MCF 10A (cell line): ENCODE measurements around the gene MRPL52. TPM values are rescaled to one million over a fixed set of nuclear protein-coding genes. Genes with fewer than 3 reads are reported as not detected.
A peak's percentile ranks its signal among the peaks of the same experiment; 100 is the strongest.

Experiments
- BruUV-seq: library from RNA; stranded (reverse); fragments of 400-500 nt; replicated peaks from 2 replicates; lab custom pipeline; 2021; lab: Mats Ljungman, UMichigan
- CTCF ChIA-PET: fragments of 300-600 bp; sonication (Branson Sonifier 250); formaldehyde crosslinking; extraction: SDS; loops from one replicate; lab custom pipeline; 2021; ENCODE audit warnings: antibody characterized with exemption, inconsistent platforms; lab: Yijun Ruan, JAX
- POLR2A ChIA-PET: fragments of 300-600, 350-650 bp; sonication (Branson Sonifier 250); formaldehyde crosslinking; extraction: SDS; loops from one replicate; lab custom pipeline; 2020; ENCODE audit warnings: antibody characterized with exemption, inconsistent platforms; lab: Yijun Ruan, JAX
- DNase-seq: peaks from one replicate; pipeline ENCODE4 v3.0.0-alpha.2; 2018; ENCODE audit not compliant: unreplicated experiment
- H3K27ac Mint-ChIP-seq: one replicate; pipeline ENCODE4 v1.8.0; 2022; ENCODE audit warnings: mild to moderate bottlenecking, low read depth, mixed read lengths; ENCODE audit not compliant: unreplicated experiment
- H3K27me3 Mint-ChIP-seq: one replicate; pipeline ENCODE4 v1.8.0; 2022; ENCODE audit warnings: mixed read lengths; ENCODE audit not compliant: insufficient read depth, unreplicated experiment
- H3K36me3 Mint-ChIP-seq: one replicate; pipeline ENCODE4 v1.8.0; 2022; ENCODE audit warnings: mild to moderate bottlenecking, moderate library complexity, mixed read lengths; ENCODE audit not compliant: insufficient read depth, unreplicated experiment
- H3K4me1 Mint-ChIP-seq: one replicate; pipeline ENCODE4 v1.8.0; 2022; ENCODE audit warnings: mixed read lengths; ENCODE audit not compliant: insufficient read depth, unreplicated experiment
- H3K4me3 Mint-ChIP-seq: one replicate; pipeline ENCODE4 v1.8.0; 2022; ENCODE audit warnings: mild to moderate bottlenecking, moderate library complexity, mixed read lengths; ENCODE audit not compliant: unreplicated experiment
- H3K9me3 Mint-ChIP-seq: one replicate; pipeline ENCODE4 v1.8.0; 2022; ENCODE audit warnings: mixed read lengths; ENCODE audit not compliant: unreplicated experiment
- intact Hi-C: fragments of 100-400 bp; cut with micrococcal nuclease; formaldehyde crosslinking; loops from 2 replicates; pipeline ENCODE4 v1.14.1; 2022
- total RNA-seq: library from RNA; stranded (reverse); gene quantifications from 2 replicates; pipeline ENCODE4 v1.2.3, GENCODE V29; 2022
- TF ChIP-seq, protein P1 (sequence below): fragments of 200-600 bp; IDR thresholded peaks from one replicate; pipeline ENCODE4 v1.8.0; 2022; ENCODE audit warnings: antibody characterized with exemption, mild to moderate bottlenecking; ENCODE audit not compliant: unreplicated experiment

Gene MRPL52
- total RNA-seq, 1 experiment from 2014 or later: 172 TPM

DNA sequence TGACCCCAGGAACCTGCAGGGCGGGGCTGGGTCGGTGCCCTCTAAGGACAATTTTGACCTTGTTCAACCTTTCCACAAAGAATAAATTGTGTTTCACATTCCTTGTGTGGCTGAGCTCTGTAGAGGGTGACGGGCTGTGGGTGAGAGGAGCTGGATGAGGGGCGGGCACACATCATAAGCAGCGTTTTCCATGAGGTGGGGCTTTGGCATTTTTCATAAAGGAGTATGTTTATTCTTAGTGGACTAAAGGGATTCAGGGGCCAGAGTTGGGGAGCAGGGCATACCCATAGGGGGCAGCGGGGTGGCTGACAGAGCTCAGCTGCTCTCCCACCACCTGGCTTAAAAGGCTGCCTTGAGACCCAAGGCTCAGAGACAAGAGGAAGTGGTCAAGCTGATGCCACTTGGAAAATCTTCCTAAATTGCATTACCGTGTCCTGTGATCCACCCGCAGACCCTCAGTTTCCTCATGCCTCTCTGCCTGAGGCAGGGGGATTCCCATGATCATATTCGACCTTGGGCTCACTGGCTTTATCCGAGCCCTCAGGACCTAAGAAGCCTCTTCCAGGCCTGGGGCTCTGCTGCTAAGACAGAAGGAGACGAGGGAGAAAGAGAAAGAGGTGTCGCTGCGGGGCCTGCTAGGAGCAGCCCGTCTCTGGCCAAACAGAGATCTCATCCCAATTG, 18.1 kb downstream of the MRPL52 start:
- no peak for DNase-seq
- TF ChIP-seq, protein P1, sequence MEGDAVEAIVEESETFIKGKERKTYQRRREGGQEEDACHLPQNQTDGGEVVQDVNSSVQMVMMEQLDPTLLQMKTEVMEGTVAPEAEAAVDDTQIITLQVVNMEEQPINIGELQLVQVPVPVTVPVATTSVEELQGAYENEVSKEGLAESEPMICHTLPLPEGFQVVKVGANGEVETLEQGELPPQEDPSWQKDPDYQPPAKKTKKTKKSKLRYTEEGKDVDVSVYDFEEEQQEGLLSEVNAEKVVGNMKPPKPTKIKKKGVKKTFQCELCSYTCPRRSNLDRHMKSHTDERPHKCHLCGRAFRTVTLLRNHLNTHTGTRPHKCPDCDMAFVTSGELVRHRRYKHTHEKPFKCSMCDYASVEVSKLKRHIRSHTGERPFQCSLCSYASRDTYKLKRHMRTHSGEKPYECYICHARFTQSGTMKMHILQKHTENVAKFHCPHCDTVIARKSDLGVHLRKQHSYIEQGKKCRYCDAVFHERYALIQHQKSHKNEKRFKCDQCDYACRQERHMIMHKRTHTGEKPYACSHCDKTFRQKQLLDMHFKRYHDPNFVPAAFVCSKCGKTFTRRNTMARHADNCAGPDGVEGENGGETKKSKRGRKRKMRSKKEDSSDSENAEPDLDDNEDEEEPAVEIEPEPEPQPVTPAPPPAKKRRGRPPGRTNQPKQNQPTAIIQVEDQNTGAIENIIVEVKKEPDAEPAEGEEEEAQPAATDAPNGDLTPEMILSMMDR: no peak
- Mint-ChIP-seq H3K4me1 (peaks cover 20% of the 10 kb centered on the region), H3K4me3 (no peak overlapping the region), H3K27me3 (no peaks in the 10 kb centered on the region), H3K27ac (no peak overlapping the region), H3K36me3 (peaks cover 44% of the 10 kb centered on the region), H3K9me3 (no peaks in the 10 kb centered on the region)
- intact Hi-C loops: no loop called here
- ChIA-PET POLR2A (interaction anchor here (0.6 to 8.5 kb wide), 7 partner anchors 9 to 291 kb away, joined by 3 to 142 read pairs (median 3); partner anchors contain the start of genes LRP10, MMP14 and OXA1L), CTCF (interaction anchor here (0.6 to 11.5 kb wide), 7 partner anchors 11 to 288 kb away, joined by 3 to 330 read pairs (median 4); partner anchors contain the start of genes LRP10, MMP14 and MRPL52)
- no TSS peak for BruUV-seq

DNA sequence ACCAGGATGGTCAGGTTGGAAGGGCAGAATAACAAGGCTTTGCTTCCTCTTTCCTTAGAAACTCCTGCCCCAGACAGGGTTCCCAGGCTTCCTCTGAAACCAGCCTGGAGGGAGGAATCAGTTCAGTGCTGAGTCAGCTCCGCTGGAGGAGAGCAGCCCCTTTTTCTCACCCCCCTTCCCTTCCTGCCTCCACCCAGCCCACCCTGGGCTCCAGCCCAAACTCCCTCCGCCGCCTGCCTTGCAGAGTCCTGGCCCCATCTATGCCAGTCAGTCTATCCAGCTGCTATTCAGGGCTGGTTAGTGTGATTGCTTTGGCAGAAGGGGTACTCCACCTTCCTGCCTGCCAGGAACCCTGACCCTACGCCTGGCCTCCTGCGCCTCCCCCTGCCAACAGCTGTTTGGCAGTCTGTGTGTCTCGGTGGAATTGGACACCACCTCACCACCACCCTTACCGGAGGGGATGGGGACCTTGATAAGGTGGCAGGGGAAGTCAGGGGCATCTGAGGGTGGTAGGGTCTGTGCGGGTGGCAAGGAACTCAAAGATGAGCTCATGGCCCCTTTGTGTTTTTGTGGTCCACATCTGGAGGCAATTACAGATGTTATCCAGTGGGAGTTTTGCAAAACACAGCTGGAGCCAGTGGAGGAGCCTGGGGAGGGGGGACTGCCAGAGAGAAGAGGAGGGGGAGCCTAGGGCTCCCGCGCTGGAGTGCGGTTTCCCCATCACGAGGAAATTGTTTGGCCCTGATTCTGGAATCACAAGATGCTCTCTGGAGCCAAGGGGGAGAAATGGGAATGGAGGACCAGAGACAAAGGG, 18.9 kb downstream of the MRPL52 start:
- CTCF ChIA-PET: interaction anchor here (0.5 to 11.5 kb wide), 13 partner anchors 12 to 1399 kb away, joined by 3 to 330 read pairs (median 3); partner anchors contain the start of genes LRP10, MMP14 and MRPL52
- no TSS peak for BruUV-seq
- POLR2A ChIA-PET: interaction anchor here (0.6 to 8.5 kb wide), 8 partner anchors 9 to 292 kb away, joined by 3 to 142 read pairs (median 4); partner anchors contain the start of genes LRP10, MMP14 and OXA1L
- intact Hi-C loops: no loop called here
- TF ChIP-seq, protein P1: no peak
- Mint-ChIP-seq H3K27ac (peak overlapping the region; percentile 20), H3K36me3 (peaks cover 36% of the 10 kb centered on the region), H3K4me3 (no peak overlapping the region), H3K27me3 (no peaks in the 10 kb centered on the region), H3K9me3 (no peaks in the 10 kb centered on the region), H3K4me1 (peaks cover 25% of the 10 kb centered on the region)
- no peak for DNase-seq

DNA sequence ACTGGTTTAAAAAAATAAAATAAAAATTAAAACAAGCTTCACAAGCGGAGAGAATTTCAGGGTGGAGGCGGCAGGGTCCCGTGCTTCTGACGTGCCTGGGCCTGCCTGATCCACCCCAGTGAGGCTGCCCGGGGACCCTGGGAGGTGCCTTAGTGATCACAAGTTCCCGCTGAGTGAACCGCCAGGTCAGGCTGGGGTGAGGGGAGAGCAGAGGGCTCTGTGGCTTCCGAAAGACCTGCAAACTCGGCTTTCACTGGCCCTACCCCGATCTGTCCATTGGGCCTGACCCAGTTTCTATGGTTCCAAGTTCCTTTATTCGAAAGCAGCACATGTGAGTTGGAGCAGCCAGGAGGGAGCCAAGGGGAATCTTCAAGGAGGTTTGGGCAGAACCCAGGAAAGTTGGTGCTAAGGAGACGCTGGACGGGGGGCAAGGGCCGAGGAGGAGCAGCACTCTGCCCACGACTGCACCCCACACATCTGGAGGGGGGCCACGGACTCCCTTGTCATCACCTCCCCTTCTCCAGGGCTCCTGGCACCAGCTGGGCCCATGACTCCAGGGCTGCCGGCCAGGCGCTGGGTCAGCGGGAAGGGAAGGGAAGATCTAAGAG, 19.6 kb downstream of the MRPL52 start:
- Mint-ChIP-seq H3K4me1 (peaks cover 25% of the 10 kb centered on the region), H3K27ac (peak overlapping the region; percentile 20), H3K36me3 (peaks cover 29% of the 10 kb centered on the region), H3K27me3 (no peaks in the 10 kb centered on the region), H3K4me3 (no peak overlapping the region), H3K9me3 (no peaks in the 10 kb centered on the region)
- intact Hi-C loops: no loop called here
- TF ChIP-seq, protein P1: no peak
- CTCF ChIA-PET: interaction anchor here (0.5 to 11.5 kb wide), 12 partner anchors 12 to 293 kb away, joined by 3 to 330 read pairs (median 6); partner anchors contain the start of genes LRP10, MMP14, MRPL52 and RBM23
- no TSS peak for BruUV-seq
- no peak for DNase-seq
- POLR2A ChIA-PET: interaction anchor here (0.6 to 8.5 kb wide), 6 partner anchors 10 to 293 kb away, joined by 3 to 142 read pairs (median 4); partner anchors contain the start of genes MMP14 and OXA1L
